Tibial nerve (tissue), 4 donors: ENCODE data around the gene DSG4. TPM values are rescaled to one million over a fixed set of nuclear protein-coding genes. Genes with fewer than 3 reads are reported as not detected.

Source experiments
- DNase-seq, 2 donors: peaks; one replicate each; pipeline ENCODE4 v3.0.0-alpha.2; 2019; ENCODE audit warnings: low spot score in 2 of 2
- H3K27ac ChIP-seq, 4 donors: fragments of 200-600 bp; sonication (generic) in 3 of 4; one replicate each; pipeline ENCODE4 v1.5.1; 2017 to 2019; ENCODE audit warnings: mild to moderate bottlenecking in 1 of 4
- H3K27me3 ChIP-seq, 2 donors: fragments of 200-600 bp; sonication (generic) in 1 of 2; one replicate each; pipeline versions ENCODE4 v1.5.1 to v1.6.0; 2017 to 2019
- H3K36me3 ChIP-seq, 3 donors: fragments of 200-600 bp; sonication (generic); one replicate each; pipeline ENCODE4 v1.5.1; 2018 to 2019
- H3K4me1 ChIP-seq, 4 donors: fragments of 200-600 bp; sonication (generic) in 3 of 4; one replicate each; pipeline ENCODE4 v1.5.1; 2017 to 2019
- H3K4me3 ChIP-seq, 4 donors: fragments of 200-600 bp; sonication (generic) in 3 of 4; one replicate each; pipeline ENCODE4 v1.5.1; 2017 to 2019; ENCODE audit warnings: mild to moderate bottlenecking in 1 of 4, moderate library complexity in 1 of 4
- H3K9me3 ChIP-seq, 4 donors: fragments of 200-600 bp; sonication (generic) in 3 of 4; one replicate each; pipeline ENCODE4 v1.5.1; 2017 to 2019
- CTCF ChIP-seq, 5 experiments: fragments of 200-600 bp in 3 of 5; fragments of 450-650 bp in 2 of 5; sonication (generic) in 3 of 5; IDR thresholded peaks; one replicate each; pipeline ENCODE4 v1.5.1; 2016 to 2019; ENCODE audit warnings: antibody characterized with exemption in 5 of 5, mild to moderate bottlenecking in 3 of 5, moderate library complexity in 2 of 5
- EP300 ChIP-seq, 2 donors: sonication (generic); formaldehyde crosslinking; IDR thresholded peaks; one replicate each; pipeline ENCODE4 v1.6.1; 2017; ENCODE audit warnings: antibody characterized with exemption in 2 of 2, mild to moderate bottlenecking in 1 of 2
- POLR2A ChIP-seq, 2 donors: fragments of 450-650 bp; IDR thresholded peaks; one replicate each; pipeline ENCODE4 v1.6.1; 2017; ENCODE audit warnings: antibody characterized with exemption in 2 of 2, mild to moderate bottlenecking in 2 of 2, moderate library complexity in 2 of 2
- WGBS, 2 donors: methylation state at CpG; one replicate each; pipeline ENCODE4 v1.1.5; 2018; 5-methylcytosine and 5-hydroxymethylcytosine counted together
- total RNA-seq, 4 donors: library from RNA; depleted of rRNA; stranded (reverse); fragments of >200 nt; gene quantifications; one replicate each; pipeline ENCODE4 v1.1.0, GENCODE V29; 2016

DSG4 gene
- total RNA-seq, 4 donors from 2014 or later: not detected

DNA sequence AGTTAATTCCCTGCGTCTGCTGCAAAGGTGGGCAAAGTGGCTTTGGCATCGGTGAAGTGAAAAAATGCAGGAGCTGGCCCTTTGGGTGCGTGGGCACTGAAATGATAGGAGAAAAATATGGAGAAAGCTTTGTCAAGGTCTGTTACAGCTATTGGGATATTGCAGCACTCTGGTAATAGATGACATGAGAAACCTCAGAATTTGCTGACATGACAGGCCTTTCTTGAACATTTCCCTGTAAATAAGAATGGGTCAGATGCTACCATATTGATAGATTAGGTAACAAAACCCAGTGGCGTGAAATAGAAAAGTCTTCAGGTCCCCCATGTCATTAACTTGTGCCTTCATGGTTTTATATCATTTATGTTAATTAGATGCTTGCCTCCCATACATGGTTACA lies 12.4 kb upstream of the DSG4 start:
- Histone ChIP-seq H3K9me3 (no peaks in the 10 kb centered on the region), H3K4me1 (no peaks in the 10 kb centered on the region), H3K4me3 (no peak overlapping the region), H3K27ac (no peak overlapping the region), H3K27me3 (no peaks in the 10 kb centered on the region), H3K36me3 (no peaks in the 10 kb centered on the region)
- 91 to 94% methylated on average over 4 of the region's 4 CpGs for WGBS, 2 donors
- DNase-seq: no peak
- TF ChIP-seq POLR2A (IDR thresholded peaks at IDR 0.05): no peak
- no peak for TF ChIP-seq EP300 (IDR thresholded peaks at IDR 0.05)
- no peak for TF ChIP-seq CTCF (IDR thresholded peaks at IDR 0.05)

DNA sequence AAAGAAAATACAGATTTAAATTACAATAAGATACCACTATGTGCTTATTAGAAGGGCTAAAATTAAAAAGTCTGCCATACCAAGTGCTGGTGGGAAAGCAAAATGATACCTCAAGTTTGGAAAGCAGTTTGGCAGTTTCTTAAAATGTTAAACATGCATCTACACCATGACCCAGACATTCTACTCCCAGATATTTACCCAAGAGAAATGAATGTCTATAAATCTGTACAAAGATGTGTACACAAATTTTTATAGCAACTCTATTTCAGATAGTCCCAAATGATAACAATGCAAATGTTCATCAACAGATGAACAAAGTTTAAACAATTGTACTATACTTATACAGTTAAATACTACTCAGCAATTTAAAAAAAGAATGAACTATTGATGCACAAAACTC lies 7.1 kb upstream of the DSG4 start:
- no peaks in the 10 kb centered on the region for H3K9me3 ChIP-seq
- no peaks in the 10 kb centered on the region for H3K27me3 ChIP-seq
- TF ChIP-seq EP300 (IDR thresholded peaks at IDR 0.05) (no peak), CTCF (IDR thresholded peaks at IDR 0.05) (no peak), POLR2A (IDR thresholded peaks at IDR 0.05) (no peak)
- no peaks in the 10 kb centered on the region for H3K4me1 ChIP-seq
- no peak for DNase-seq
- H3K36me3 ChIP-seq: no peaks in the 10 kb centered on the region
- no peak overlapping the region for H3K27ac ChIP-seq
- no peak overlapping the region for H3K4me3 ChIP-seq

GRCh38 chr18:31371989-31372388 lies 4.6 kb upstream of the DSG4 start:
- no peak overlapping the region for H3K27ac ChIP-seq
- TF ChIP-seq POLR2A (IDR thresholded peaks at IDR 0.05): no peak
- no peak for TF ChIP-seq EP300 (IDR thresholded peaks at IDR 0.05)
- no peak for TF ChIP-seq CTCF (IDR thresholded peaks at IDR 0.05)
- no peaks in the 10 kb centered on the region for H3K36me3 ChIP-seq
- no peaks in the 10 kb centered on the region for H3K9me3 ChIP-seq
- DNase-seq: no peak
- H3K4me1 ChIP-seq: no peaks in the 10 kb centered on the region
- no peak overlapping the region for H3K4me3 ChIP-seq
- no peaks in the 10 kb centered on the region for H3K27me3 ChIP-seq

DNA sequence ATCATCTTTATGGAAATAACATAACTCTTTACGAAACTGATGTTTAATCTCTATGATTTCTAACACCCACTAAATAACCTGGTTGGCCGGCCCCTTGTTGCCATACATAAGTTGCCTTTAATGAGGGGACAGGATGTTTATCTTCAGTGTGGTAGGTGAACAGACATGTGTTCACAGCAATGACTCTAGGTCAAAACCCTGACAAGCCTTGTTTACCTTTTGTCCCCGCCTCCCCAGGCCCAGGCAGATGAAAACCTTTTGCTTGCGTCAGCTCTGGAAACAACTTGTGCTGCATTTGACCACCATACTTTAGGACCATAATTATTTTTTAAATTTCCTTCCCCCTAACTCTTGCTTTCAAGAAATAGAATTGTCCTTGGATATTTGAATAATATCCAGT lies 2.9 kb upstream of the DSG4 start:
- no peaks in the 10 kb centered on the region for H3K4me1 ChIP-seq
- no peak overlapping the region for H3K27ac ChIP-seq
- no peaks in the 10 kb centered on the region for H3K27me3 ChIP-seq
- DNase-seq: no peak
- 86 to 87% methylated on average over 4 of the region's 4 CpGs for WGBS, 2 donors
- H3K36me3 ChIP-seq: no peaks in the 10 kb centered on the region
- H3K4me3 ChIP-seq: no peak overlapping the region
- TF ChIP-seq EP300 (IDR thresholded peaks at IDR 0.05): no peak
- TF ChIP-seq CTCF (IDR thresholded peaks at IDR 0.05): no peak
- TF ChIP-seq POLR2A (IDR thresholded peaks at IDR 0.05): no peak
- H3K9me3 ChIP-seq: no peaks in the 10 kb centered on the region

DNA sequence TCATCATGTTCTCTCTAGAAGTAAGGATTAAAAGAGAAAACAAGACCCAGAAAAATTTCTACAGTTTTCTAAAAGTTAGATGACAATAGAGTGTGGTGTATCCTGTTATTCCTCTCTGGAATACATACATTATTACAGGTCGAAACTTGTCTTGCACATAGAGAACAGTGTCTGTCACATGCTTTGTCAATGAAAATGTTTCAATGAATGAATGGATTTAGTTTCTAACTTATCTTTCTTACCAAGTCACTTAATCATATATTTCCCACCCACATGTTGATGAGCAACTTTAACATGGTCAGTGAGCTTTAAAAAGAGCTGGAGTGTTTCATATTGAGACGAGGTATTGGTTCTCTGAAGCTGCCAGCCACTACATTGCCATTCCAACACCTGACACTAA lies 4.3 kb downstream of the DSG4 start:
- no peak overlapping the region for H3K27ac ChIP-seq
- 86 to 90% methylated on average over 2 of the region's 2 CpGs for WGBS, 2 donors

More for the DNA sequence above, 4.3 kb downstream of the DSG4 start:
- H3K36me3 ChIP-seq: no peaks in the 10 kb centered on the region
- no peak for TF ChIP-seq POLR2A (IDR thresholded peaks at IDR 0.05)
- TF ChIP-seq CTCF (IDR thresholded peaks at IDR 0.05): no peak
- H3K27me3 ChIP-seq: no peaks in the 10 kb centered on the region
- DNase-seq: no peak
- no peaks in the 10 kb centered on the region for H3K9me3 ChIP-seq
- H3K4me3 ChIP-seq: no peak overlapping the region
- H3K4me1 ChIP-seq: no peaks in the 10 kb centered on the region
